GM19438 (cell line): ENCODE data around the gene NUDT16.
"Not testable (repeated sequence)": the region's sequence is repeated elsewhere in the genome, so short reads cannot be mapped to it uniquely, and the experiment has no call there.

Experiments used
- ATAC-seq: cut with Tn5 transposase; IDR thresholded peaks from one replicate; pipeline ENCODE4 v1.9.1; 2021; ENCODE audit warnings: low read depth; ENCODE audit not compliant: unreplicated experiment

The NUDT16 gene

DNA sequence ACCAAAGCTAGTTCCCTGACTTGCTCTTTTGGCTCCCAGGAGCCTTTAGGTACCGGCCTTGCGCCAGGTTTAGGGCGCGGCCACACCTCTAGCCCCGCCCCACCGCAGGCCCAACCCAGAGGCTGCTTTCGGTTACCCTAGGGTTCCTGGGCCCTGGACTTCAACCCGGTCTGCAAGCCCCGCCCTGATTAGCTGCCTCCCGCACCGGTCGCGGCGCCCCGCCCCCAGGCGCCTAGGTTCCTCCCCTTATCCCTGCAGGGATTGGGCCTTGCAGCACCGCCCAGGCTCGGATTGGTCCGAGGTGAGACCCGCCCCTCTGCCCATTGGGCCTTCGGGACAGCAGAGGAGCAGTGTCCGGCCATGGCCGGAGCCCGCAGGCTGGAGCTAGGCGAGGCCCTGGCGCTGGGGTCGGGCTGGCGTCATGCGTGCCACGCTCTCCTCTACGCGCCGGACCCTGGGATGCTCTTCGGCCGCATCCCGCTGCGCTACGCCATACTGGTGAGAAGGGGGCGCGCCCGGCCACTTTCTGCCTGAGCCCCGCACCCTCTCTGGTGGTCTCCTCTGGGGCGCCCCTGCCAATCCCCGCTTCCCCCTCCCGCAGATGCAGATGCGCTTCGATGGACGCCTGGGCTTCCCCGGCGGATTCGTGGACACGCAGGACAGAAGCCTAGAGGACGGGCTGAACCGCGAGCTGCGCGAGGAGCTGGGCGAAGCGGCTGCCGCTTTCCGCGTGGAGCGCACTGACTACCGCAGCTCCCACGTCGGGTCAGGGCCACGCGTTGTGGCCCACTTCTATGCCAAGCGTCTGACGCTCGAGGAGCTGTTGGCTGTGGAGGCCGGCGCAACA lies at the start of gene NUDT16:
NUDT16 (plus strand) TSS at position 330 of the 847 bp plus-strand sequence; CDS start at position 361, 31 bp downstream.
- peak; percentile 96 for ATAC-seq

DNA sequence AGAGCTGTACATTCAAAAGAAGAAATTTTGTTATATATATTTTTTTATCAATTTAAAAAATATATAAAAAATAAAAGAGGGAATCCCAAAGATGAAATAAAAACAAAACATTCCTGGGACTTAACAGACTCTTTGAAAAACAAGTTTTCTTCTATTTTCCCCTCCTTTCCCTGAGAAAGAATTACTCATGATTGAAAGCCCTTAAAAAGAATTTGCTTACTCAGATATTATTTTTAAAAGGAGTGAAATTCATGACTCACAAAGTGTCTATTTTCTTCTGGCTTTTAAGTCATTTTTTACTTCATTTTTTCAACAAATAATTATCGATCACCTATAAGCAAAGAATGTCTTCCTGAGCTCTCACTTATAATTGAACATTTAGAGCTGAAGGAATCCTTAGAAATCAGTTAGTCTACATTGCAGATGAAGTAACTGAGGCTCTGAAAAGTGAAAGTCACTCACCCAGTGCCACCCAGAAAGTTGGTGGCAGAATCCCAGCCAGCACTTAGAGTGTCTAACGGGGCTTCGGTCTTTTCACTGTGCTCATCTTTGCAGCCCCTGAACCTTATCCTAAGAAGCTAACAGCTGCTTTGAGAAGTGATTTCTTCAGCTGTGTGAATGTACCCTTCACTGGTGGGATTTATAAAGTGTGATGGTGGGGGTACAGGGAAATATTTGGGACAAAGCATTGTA lies 42.5 kb upstream of the NUDT16 start:
- no peak for ATAC-seq

DNA sequence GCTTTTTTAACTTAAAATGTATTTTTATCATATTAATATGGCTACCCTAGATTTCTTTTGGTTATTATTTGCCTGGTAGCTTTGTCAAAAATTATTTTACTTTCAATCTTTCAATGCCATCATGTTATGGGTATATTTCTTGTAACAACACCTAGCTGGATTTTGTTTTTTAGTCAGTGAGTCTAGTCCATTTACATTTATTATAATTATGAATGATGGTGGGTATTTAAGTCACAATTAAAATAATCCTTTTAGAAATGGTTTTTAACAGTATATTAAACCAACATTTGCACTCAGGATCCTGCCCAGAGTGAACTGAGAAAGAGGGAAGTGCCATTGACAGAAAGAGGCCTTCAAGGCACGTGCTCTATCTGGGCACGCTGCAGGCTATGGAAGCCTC lies 39.8 kb upstream of the NUDT16 start:
- ATAC-seq: no peak

DNA sequence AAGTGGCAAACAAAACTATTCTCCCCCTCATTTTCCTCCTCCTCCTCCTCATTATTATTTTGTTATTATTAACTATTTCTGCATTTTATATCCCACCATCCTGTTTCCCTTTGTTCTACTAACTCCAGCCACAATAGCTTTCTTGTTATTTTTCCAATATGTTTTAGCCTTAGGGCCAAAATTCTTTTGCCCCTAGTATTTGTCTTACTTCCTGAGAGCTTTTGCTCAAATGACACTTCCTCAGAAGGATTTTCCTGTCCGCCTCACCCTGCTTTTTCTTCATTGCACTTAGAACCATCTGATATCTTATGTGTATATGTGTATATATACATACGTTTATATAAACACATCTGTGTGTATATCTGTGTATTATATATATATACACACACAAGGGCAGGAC lies 32.7 kb upstream of the NUDT16 start:
- ATAC-seq: no peak

DNA sequence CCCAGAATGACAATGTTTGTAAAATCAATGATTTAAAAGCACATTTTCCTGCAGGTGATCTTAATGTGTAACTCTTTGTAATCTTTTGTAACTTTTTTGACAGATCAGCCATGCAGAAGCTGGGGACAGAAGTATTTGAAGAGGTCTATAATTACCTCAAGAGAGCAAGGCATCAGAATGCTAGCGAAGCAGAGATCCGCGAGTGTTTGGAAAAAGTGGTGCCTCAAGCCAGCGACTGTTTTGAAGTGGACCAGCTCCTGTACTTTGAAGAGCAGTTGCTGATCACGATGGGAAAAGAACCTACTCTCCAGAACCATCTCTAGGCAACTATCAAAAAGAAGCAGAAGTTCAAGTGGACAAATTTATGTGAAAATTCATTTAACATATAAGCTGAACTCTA lies 32.1 kb upstream of the NUDT16 start:
- ATAC-seq: no peak

DNA sequence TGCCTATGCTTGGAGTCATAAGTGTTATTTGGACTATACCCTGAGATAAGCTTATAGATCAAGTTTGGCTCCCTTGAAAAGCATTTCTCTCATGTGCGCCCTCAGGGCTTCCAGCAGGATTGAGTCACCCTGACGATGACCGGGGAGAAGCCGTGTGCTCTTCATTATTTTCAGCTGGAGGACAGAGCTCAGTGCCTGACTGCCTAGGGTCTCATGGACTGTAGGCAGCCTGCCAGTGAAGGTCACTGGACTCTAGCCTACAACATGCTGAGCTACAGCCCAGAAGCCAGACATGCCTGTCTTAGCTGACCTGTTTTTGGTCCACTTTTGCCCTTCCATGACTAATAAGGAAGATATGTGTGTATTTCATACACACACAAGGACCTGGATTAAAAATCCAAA lies 31.6 kb upstream of the NUDT16 start:
- ATAC-seq: no peak

DNA sequence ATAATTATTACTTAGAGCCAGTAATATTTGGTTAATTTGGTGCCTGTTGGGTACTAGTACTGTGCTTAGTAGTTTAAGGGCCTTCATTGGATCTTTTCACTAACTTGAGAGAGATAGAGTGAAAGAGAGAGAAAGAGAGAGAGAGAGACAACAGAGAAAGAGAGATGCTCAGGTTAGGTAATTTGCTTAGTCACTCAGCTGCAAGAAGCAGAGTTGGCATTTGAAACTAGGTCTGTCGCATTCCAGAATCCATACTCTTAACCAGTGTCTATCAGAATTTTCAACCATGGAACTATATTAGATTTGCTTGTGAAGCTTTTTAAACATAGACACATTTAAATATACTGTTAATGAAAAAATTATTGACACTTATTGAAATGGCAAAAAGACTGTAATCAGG lies 31.1 kb upstream of the NUDT16 start:
- ATAC-seq: no peak

DNA sequence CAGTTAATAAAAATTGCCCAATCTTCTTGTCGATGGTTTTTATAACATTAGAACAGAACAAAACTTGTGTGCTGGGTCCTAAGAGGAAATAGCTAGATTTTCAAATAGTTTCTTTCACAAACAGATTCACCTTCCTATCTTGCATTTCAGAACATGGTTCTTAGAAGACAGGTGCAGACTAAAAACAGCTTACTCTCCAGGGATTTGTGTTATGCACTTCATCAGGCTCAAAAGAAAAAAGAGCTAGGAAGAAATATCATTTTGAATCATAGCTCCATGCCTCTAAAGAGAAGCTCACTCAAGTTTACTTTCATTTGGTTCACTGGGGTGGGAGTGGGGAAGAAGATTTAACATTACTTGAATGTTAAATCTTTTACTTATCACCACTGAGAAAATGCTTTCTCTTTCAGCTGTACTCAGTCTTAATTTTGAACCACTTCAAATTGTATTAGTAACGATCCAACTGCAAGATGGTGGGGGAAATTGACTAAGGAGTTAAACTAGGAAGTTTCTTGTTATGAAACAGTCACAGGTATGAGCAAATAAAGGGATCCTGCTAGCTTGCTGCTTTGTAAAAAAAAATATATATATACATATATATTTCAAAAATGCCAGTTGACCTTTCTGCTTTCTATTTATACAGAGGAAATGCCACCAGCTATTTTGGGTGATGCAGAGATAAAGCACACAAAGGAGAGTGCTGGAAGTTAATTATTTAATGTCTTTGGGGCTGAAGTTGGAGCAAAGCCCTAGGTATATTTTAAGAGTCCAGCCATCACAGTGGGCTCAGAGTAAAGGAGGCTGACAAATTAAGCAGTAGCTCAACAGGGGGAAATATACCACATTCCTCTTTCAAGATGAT lies 28.3 kb upstream of the NUDT16 start:
- no peak for ATAC-seq

DNA sequence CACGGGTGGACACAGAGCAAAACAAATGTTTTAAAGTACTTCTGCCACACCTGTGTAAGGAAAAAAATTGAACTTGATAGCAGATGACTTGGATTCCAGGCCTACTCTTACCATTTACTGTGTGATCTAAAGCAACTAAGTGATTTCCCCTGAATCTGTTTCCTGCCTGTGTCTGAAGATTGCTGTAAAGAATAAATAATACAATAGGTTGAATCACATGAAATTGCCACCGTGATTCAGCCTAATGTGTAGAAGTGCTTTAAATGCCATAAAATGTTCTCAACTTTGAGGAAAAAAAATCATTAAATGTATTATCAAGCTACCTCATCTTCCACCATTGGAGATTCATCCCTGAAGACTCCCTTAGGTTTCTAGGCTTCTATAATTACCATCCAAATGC lies 27.6 kb upstream of the NUDT16 start:
- ATAC-seq: no peak

DNA sequence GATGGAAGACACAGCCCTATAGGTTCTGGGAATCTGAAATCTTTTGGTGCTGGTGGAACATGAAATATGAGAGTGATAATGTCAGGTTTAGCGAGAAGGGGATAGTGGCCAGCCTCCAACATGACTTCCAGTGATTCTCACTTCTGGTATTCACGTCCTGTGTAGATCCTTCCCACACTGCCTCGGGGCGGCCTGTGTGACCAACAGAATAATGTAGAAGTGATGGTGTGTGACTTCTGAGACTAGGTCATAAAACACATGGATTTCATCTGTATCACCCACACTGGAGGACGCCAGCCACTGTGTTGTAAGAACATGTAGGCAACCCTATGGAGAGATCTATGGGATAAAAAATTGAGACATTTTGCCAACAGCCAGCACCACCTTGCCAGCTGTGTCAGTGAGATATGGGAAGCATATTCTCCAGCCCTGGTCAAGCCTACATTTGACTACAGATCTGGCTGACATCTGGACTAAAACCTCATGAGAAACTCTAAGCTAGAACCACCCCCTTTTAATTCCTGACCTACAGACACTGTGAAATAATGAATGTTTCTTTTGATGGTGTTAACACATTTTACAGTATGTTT lies 25.5 kb upstream of the NUDT16 start:
- ATAC-seq: no peak

DNA sequence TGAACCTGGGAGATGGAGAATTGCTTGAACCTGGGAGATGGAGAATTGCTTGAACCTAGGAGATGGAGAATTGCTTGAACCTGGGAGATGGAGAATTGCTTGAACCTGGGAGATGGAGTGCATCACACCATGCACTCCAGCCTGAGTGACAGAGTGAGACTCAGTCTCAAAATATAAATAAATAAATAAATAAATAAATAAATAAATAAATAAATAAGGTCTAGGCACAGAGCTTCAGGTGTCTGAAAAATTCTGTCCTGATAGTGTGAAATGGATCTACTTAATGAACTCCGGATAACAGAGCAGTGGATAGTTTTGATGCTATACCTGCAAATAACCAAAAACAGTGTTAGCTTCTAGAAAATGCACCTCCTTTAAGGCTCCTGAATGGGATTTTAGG lies 24.3 kb upstream of the NUDT16 start:
- no peak for ATAC-seq

DNA sequence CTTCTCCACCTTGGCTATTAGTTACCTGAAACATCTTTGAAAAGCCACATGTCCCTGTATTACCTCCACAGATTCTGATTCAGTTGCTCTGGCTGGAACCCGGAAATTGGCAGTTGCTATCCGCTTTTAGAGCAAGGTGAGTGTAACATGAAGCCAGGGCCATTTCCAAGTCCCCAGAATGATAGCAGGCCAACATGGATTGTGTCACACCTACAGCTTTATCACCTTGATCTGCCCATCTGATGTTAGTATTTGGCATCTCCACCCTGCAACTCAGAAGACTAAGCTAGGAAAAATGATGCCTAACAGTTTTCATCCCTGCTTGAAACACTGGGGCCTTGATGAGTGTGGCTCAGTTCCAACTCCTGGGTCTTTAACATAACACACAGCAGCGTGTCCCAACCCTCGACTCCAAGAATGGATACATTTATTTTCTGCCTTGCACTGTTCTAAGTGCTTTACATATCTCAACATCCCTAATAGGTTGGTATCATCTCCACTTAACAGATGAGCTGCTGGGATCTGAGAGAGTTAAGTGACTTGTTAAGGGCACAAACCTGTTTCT lies 21.3 kb upstream of the NUDT16 start:
- ATAC-seq: no peak

DNA sequence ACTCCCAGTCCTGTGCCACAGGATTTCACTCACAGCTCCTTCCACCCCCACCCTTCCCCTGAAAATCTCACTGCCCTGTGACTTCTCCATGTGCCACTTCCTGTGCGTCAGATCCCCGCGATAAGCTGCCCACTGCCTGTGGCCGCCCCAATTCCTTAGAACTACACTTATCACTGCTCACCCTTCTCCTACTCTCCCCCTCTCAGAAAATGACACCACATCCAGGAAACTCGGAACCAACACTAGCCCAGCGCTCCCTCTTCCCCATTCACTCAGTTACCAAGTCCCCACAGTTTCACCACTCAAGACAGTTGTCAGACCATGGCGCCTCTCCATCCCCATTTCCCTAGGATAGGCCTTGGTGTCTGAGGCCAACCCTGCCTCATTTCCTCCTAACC lies 20.5 kb upstream of the NUDT16 start:
- ATAC-seq: not testable (repeated sequence)

DNA sequence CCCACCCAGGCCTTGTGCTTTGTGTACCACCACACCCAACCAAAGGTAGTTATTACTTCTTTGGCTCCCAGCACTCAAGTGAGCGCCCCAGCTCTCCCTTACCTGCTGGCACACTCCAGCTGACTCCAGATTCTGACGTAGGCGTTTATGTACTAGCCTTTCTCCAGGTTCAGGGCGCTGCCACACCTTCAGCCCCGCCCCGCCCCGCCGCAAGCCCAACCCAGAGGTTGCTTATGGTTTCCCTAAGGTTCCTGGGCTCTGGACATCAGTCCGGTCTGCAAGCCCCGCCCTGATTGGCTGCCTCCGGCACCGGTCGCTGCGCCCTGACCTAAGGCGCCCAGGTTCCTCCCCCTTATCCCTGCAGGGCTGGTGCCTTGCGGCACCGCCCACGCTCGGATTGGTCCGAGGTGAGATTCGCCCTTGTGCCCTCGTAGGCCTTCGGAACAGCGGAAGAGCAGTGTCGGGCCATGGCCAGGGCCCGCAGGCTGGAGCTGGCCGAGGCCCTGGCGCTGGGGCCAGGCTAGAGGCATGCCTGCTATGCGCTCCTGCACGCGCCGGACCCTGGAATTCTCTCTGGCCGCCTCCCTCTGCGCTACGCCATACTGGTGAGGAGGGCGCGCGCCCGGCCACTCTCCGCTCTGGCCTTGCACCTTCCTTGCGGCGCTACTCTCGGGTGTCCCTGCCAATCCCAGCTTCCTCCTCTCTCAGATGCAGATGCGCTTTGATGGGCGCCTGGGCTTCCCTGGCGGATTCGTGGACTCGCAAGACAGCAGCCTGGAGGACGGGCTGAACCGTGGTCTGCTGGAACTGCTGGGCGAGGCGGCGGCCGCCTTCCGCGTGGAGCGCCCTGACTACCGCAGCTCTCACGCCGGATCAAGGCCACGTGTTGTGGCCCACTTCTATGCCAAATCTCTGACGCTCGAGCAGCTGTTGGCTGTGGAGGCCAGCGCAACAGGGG lies 19.8 kb upstream of the NUDT16 start:
- no peak for ATAC-seq

DNA sequence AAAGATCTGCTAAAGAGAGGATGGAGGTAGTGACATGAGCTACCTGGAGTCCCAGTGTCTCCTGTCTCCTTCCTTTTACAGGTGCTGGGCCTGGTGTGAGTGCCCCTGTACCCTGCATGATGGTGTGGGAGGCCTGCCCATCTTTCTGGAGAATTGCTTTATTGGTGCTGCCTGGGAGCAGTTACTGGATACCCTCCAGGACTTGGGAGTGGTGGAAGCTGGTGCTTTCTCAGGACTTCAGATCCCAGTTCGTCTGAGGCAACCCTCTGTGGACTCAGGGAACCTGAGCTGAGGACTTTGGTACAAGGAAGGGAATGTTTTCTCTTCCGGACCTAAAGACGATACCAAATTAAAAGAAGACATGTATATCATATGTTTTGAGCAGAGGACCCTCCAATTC lies 18.3 kb upstream of the NUDT16 start:
- ATAC-seq: no peak

DNA sequence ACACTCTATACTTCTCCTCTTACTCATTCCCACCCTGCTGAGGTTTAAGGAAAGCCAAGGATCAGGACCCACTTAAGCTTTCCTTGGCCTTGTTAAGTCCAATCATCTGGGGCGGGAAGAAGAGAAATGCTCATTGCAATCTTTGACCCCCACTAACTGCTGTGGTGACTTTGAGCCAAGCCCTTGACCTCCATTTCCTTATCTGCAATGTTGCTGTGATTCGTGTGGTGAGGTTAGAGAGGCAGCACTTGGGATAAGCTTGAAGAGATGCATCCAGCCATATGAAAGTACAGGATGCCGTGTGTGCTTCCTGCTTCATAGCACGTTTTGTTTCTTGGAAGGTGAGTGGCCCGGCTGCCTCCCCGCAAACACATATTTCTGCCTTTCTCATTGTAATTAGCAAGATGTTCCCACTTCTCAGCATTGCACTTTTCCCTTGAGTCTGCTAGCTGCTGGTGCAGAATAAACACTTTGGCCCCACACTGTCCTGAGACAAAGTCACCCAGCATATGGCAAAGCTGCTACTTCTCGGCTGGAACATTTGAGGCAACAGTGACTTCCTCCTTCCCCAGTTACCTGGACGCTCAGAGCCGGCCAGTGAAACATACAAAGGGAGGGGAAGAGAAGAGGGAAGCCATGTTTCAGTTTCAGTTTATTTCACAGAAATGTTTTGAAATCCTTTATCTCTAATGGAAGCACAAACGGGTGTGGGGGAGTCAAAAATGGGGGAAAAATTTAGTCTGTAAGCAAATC lies 10.5 kb upstream of the NUDT16 start:
- ATAC-seq: no peak

DNA sequence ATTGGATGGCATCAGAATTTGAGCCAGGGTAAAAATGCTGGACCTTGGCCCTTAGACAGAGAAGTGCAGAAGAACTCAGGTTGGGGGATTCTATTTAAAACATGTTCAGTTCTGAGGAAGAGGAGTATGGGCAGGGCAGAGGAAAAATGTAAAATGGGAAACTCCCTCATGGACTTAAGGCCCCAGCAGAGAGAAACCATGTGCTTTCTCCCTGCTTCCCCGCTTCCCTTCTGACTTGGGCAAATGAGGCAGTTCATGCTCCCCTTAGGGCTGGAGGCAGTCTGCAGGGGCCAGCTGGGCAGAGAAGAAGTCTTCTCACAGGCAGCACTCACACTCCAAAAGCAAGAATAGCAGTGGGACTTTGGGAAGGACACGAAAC lies 9.9 kb upstream of the NUDT16 start:
- ATAC-seq: no peak

DNA sequence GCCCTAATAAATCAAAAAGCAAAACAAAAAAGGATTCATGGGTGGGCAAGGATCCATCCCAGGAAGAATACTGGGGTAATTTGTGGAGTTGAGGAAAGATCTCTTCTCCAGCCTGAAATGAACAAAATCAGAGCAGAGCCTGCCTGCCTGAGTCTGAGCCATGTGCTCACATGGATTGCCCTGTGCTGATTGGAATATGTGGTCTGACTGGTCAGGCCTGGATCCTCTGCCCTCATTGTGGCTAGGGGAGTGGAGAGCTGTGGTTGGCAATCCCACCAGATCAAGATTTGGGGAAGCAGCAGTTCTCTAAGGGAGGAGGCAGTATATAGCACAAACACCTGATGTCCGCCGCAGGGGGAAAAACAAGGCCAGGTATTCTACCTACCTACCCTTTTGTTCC lies 6.8 kb upstream of the NUDT16 start:
- no peak for ATAC-seq
